Measurements from ENCODE around the gene FAU. TPM values are rescaled to one million over a fixed set of nuclear protein-coding genes. Genes with fewer than 3 reads are reported as not detected.
A peak's percentile ranks its signal among the peaks of the same experiment; 100 is the strongest.

The FAU gene
- total RNA-seq, 4 donors from 2014 or later: 524 to 2,189 (median 600) TPM

DNA sequence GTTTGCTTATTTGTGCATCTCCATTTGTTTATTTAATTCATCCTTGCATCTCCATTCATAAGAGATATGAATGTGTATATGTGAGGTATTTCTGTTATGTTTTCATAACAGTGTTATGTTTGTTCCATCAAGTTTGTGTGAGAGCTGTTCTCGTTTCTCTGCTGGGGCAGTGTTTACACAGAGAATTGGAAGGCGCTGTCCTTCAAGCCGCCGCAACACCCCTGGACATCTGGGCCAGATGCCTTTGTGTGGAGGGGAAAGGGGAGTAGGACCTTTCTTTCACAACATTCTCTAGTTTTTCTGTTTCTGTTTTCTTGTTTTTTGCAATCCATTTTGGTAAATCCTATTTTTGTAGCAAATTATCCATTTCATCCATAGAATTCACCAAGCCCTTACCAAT, 17.3 kb downstream of the FAU start:
- intact Hi-C loops (cut with DNase I): no loop called here
- Histone ChIP-seq H3K27me3 (no peaks in the 10 kb centered on the region), H3K36me3 (peaks cover 14 to 24% of the 10 kb centered on the region in 2 donors), H3K27ac (no peak overlapping the region), H3K4me3 (replicated peaks in 1 of 3) (no peak overlapping the region), H3K9me3 (no peaks in the 10 kb centered on the region), H3K4me1 (peaks cover 0 to 26% of the 10 kb centered on the region in 2 donors)
- 77% methylated on average over 4 of the region's 4 CpGs for WGBS, 2 donors
- no peak for DNase-seq
- no peak for TF ChIP-seq POLR2A (IDR thresholded peaks at IDR 0.05)
- TF ChIP-seq, protein P1, sequence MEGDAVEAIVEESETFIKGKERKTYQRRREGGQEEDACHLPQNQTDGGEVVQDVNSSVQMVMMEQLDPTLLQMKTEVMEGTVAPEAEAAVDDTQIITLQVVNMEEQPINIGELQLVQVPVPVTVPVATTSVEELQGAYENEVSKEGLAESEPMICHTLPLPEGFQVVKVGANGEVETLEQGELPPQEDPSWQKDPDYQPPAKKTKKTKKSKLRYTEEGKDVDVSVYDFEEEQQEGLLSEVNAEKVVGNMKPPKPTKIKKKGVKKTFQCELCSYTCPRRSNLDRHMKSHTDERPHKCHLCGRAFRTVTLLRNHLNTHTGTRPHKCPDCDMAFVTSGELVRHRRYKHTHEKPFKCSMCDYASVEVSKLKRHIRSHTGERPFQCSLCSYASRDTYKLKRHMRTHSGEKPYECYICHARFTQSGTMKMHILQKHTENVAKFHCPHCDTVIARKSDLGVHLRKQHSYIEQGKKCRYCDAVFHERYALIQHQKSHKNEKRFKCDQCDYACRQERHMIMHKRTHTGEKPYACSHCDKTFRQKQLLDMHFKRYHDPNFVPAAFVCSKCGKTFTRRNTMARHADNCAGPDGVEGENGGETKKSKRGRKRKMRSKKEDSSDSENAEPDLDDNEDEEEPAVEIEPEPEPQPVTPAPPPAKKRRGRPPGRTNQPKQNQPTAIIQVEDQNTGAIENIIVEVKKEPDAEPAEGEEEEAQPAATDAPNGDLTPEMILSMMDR (IDR thresholded peaks at IDR 0.05): no peak

DNA sequence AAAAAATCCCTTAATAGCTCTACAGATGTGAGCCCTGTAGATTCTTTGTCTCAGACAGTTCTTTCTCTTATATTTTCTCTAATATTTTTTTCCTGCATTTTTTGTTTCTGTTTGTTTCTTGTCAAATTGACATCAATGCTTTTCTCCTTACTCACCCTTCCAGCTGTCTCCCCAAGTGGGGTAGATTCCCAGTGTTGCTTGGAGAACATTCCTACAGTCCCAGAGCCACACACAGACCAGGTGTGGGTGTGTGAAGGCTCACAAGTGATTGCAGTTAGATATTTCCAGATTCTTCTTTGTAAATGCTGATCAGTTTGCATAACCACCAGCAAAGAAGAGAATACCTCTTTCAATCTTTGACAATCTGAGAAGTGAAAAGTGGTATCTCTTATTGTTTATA, 18.5 kb downstream of the FAU start:
- no peaks in the 10 kb centered on the region for H3K9me3 ChIP-seq
- intact Hi-C loops (cut with DNase I): no loop called here

DNA sequence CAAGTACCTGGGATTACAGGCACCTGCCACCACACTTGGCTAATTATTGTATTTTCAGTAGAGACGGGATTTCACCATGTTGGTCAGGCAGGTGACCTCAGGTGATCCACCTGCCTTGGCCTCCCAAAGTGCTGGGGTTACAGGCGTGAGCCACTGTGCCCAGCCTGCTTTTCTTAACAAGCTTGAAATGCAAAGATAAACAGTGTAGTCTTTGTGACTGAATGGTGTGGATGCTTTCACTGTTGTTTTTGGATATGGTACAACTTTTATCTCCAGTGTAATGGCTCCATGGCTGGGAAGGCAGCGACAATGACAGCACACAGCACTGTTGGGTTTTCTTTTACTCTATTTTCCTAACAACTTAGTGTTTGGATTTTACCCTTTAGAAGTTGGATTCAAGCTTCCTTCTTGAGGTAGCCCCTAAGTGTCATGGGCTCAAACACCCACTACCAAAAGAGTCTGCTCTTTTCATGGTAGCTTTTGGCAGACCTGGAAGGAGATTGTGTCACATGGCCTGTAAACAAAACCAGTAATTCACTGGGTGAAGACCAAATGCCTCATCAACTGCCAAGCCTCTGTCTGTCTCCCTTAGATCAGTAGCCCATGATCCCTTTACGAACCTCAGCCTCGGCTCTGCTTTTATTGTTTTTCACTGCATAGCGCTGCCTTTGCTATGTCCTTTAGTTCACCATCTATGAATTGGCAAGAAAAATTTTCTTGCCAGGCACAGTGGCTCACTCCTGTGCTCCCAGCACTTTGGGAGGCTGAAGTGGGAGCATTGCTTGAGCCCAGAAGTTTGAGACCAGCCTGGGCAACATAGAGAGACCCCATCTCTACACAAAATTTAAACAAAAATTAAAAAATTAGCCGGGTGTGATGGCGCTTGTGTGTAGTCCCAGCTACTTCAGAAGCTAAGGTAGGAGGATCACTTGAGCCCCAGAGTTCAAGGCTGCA, 19.5 kb downstream of the FAU start:
- intact Hi-C loops (cut with DNase I): no loop called here

More for the DNA sequence above, 18.5 kb downstream of the FAU start:
- Histone ChIP-seq H3K4me3 (replicated peaks in 1 of 3) (no peak overlapping the region), H3K4me1 (peaks cover 0 to 26% of the 10 kb centered on the region in 2 donors), H3K27ac (no peak overlapping the region), H3K36me3 (peaks cover 9 to 14% of the 10 kb centered on the region in 2 donors), H3K27me3 (no peaks in the 10 kb centered on the region)
- TF ChIP-seq, protein P1 (IDR thresholded peaks at IDR 0.05): no peak
- TF ChIP-seq POLR2A (IDR thresholded peaks at IDR 0.05): no peak
- no peak for DNase-seq

DNA sequence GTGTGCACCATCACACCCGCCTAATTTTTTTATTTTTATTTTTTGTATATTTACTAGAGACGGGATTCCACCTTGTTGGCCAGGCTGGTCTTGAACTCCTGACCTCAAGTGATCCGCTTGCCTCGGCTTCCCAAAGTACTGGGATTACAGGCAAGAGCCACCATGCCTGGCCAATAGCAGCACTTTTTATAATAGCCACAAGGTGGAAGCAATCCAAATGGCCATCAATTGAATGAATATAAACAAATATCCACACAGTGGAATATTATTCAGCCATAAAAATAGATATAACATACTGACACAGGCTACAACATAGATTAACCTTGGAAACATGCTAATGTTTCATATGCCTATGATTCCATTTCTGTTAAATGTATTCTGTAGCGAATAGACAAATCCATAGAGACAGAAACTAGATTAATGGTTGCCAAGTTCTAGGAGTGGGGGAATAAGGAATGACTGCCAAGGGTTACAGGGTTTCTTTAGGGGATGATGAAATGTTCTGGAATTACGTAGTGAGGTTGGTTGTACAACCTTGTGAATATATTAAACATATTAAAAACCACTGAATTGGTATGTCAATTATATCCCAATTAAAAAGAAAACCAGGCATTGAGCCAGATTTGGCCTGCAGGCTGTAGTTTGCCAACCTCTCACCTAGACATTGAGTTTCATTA, 21.1 kb downstream of the FAU start:
- H3K27me3 ChIP-seq: no peaks in the 10 kb centered on the region
- TF ChIP-seq, protein P1 (IDR thresholded peaks at IDR 0.05): no peak
- TF ChIP-seq POLR2A (IDR thresholded peaks at IDR 0.05): no peak
- no peak for DNase-seq
- H3K4me1 ChIP-seq: peaks cover 9 to 35% of the 10 kb centered on the region in 2 donors
- no peak overlapping the region for H3K4me3 ChIP-seq (replicated peaks in 1 of 3)
- no peaks in the 10 kb centered on the region for H3K9me3 ChIP-seq
- intact Hi-C loops (cut with DNase I): no loop called here
- H3K27ac ChIP-seq: no peak overlapping the region
- H3K36me3 ChIP-seq: peaks cover 0 to 6% of the 10 kb centered on the region in 2 donors
- 91 to 94% methylated on average over 6 of the region's 6 CpGs for WGBS, 2 donors

More for the DNA sequence above, 19.5 kb downstream of the FAU start:
- DNase-seq: no peak
- TF ChIP-seq POLR2A (IDR thresholded peaks at IDR 0.05): no peak
- TF ChIP-seq, protein P1 (IDR thresholded peaks at IDR 0.05): no peak
- WGBS, 2 donors: 75 to 77% methylated on average over 8 of the region's 8 CpGs
- peaks cover 0 to 7% of the 10 kb centered on the region in 2 donors for H3K36me3 ChIP-seq
- peaks cover 2 to 26% of the 10 kb centered on the region in 2 donors for H3K4me1 ChIP-seq
- H3K4me3 ChIP-seq (replicated peaks in 1 of 3): no peak overlapping the region
- peak overlapping the region in 2 of 3 donors; percentile 17 to 41 for H3K27ac ChIP-seq
- H3K27me3 ChIP-seq: no peaks in the 10 kb centered on the region
- H3K9me3 ChIP-seq: no peaks in the 10 kb centered on the region

Data from thyroid gland (tissue), 4 donors.